Type B pancreatic cell (in vitro differentiated cells): ENCODE results near the gene CLTCL1. TPM values are rescaled to one million over a fixed set of nuclear protein-coding genes. Genes with fewer than 3 reads are reported as not detected.
A peak's percentile ranks its signal among the peaks of the same experiment; 100 is the strongest.

Source experiments
- DNase-seq: peaks from one replicate; pipeline ENCODE4 v3.0.0; 2021; ENCODE audit warnings: mixed read lengths; ENCODE audit not compliant: unreplicated experiment; ENCODE audit errors: extremely low spot score
- H3K27ac Mint-ChIP-seq: 2 replicates; pipeline ENCODE4 v1.8.0; 2021; ENCODE audit warnings: mild to moderate bottlenecking, mixed read lengths
- H3K27me3 Mint-ChIP-seq: 2 replicates; pipeline ENCODE4 v1.8.0; 2021; ENCODE audit warnings: mixed read lengths
- H3K36me3 Mint-ChIP-seq: 2 replicates; pipeline ENCODE4 v1.8.0; 2021; ENCODE audit warnings: mixed read lengths
- H3K4me1 Mint-ChIP-seq: one replicate; pipeline ENCODE4 v1.8.0; 2021; ENCODE audit warnings: mixed read lengths; ENCODE audit not compliant: unreplicated experiment
- H3K4me3 Mint-ChIP-seq: 2 replicates; pipeline ENCODE4 v1.8.0; 2021; ENCODE audit warnings: mild to moderate bottlenecking, mixed read lengths
- H3K9me3 Mint-ChIP-seq: 2 replicates; pipeline ENCODE4 v1.8.0; 2021; ENCODE audit warnings: mixed read lengths
- CTCF ChIP-seq: fragments of 200-600 bp; sonication (generic); conservative IDR thresholded peaks from 2 replicates; pipeline ENCODE4 v1.5.0; 2021; ENCODE audit warnings: antibody characterized with exemption, mild to moderate bottlenecking
- total RNA-seq: library from RNA; stranded (reverse); gene quantifications from 2 replicates; pipeline ENCODE4 v1.2.1, GENCODE V29; 2021; ENCODE audit warnings: low replicate concordance

Gene CLTCL1
- total RNA-seq, 1 donor from 2014 or later, result 11.6 TPM

GRCh38 chr22:19183216-19183615, 108.3 kb downstream of the CLTCL1 start:
- H3K4me3 Mint-ChIP-seq, result no peak overlapping the region
- no peaks in the 10 kb centered on the region for H3K9me3 Mint-ChIP-seq
- no peaks in the 10 kb centered on the region for H3K36me3 Mint-ChIP-seq
- DNase-seq, result no peak
- no peak for TF ChIP-seq CTCF
- H3K27me3 Mint-ChIP-seq, result no peaks in the 10 kb centered on the region
- peaks cover 13% of the 10 kb centered on the region for H3K4me1 Mint-ChIP-seq
- no peak overlapping the region for H3K27ac Mint-ChIP-seq

GRCh38 chr22:19182472-19183157, 108.9 kb downstream of the CLTCL1 start:
- H3K4me3 Mint-ChIP-seq, result no peak overlapping the region

GRCh38 chr22:19181786-19182471, 109.6 kb downstream of the CLTCL1 start:
- H3K4me3 Mint-ChIP-seq, result peak overlapping the region; percentile 10
- no peak overlapping the region for H3K27ac Mint-ChIP-seq
- H3K4me1 Mint-ChIP-seq, result peaks cover 13% of the 10 kb centered on the region
- no peaks in the 10 kb centered on the region for H3K27me3 Mint-ChIP-seq
- H3K9me3 Mint-ChIP-seq, result no peaks in the 10 kb centered on the region
- DNase-seq, result no peak
- no peaks in the 10 kb centered on the region for H3K36me3 Mint-ChIP-seq
- TF ChIP-seq CTCF, result no peak

More at GRCh38 chr22:19182472-19183157, 108.9 kb downstream of the CLTCL1 start:
- Mint-ChIP-seq H3K4me1 (peaks cover 13% of the 10 kb centered on the region), H3K27ac (no peak overlapping the region), H3K9me3 (no peaks in the 10 kb centered on the region), H3K36me3 (no peaks in the 10 kb centered on the region), H3K27me3 (no peaks in the 10 kb centered on the region)
- no peak for DNase-seq
- TF ChIP-seq CTCF, result no peak

- Mint-ChIP-seq H3K9me3 (no peaks in the 10 kb centered on the region), H3K27ac (peak overlapping the region; percentile 4), H3K27me3 (no peaks in the 10 kb centered on the region), H3K36me3 (no peaks in the 10 kb centered on the region), H3K4me3 (no peak overlapping the region), H3K4me1 (peaks cover 16% of the 10 kb centered on the region)
- no peak for DNase-seq
- no peak for TF ChIP-seq CTCF
These were observed 110.6 kb downstream of the CLTCL1 start for GRCh38 chr22:19180740-19181410.

GRCh38 chr22:19180234-19180633, 111.3 kb downstream of the CLTCL1 start:
- no peak for DNase-seq
- Mint-ChIP-seq H3K36me3 (no peaks in the 10 kb centered on the region), H3K4me3 (no peak overlapping the region), H3K27me3 (no peaks in the 10 kb centered on the region), H3K27ac (no peak overlapping the region), H3K4me1 (peaks cover 18% of the 10 kb centered on the region), H3K9me3 (no peaks in the 10 kb centered on the region)
- TF ChIP-seq CTCF, result no peak
